ENCODE data around the gene RELL1. TPM values are rescaled to one million over a fixed set of nuclear protein-coding genes. Genes with fewer than 3 reads are reported as not detected.

The RELL1 gene
- polyA plus RNA-seq, 1 donor from 2014 or later, result 0.47 TPM

DNA sequence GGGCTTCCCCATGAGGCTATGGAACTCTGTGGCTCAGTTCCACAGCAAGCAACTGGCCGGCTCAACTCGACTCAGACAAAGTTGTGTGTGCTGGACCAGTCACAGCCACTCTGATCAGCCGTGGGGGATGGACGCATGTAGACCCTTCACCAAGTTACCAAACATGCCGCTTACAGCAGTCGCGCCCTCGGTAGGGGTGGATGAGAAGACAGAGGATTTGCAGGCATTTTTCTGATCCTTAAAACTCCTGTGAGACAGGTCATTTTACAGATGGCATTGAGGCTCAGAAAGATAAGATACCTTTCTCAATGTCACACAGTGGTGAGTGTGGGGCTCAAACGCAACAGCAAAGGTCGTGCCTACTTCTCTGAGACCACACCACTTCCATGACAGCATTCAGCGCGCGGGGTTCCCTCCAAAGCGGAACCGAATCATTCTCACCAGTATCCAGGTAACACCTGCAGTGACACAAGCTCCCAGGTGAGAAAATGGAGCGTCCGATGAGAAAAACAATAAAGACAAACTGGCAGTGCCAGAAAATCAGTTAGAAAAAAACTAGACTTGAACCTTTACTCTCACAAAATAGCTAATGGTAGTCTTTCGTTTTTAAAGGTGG, 83.6 kb downstream of the RELL1 start:
- no peaks in the 10 kb centered on the region for H3K9me3 ChIP-seq (ENCODE audit: low read length)
- no peak overlapping the region for H3K27ac ChIP-seq (ENCODE audit: low read length)
- no peaks in the 10 kb centered on the region for H3K9me2 ChIP-seq (ENCODE audit: insufficient read depth, low read length)
- H3K79me2 ChIP-seq (replicated peaks; ENCODE audit: insufficient read depth, low read length), result no peaks in the 10 kb centered on the region
- no peaks in the 10 kb centered on the region for H3K27me3 ChIP-seq (ENCODE audit: insufficient read depth, low read depth, low read length)
- no peaks in the 10 kb centered on the region for H3K36me3 ChIP-seq (ENCODE audit: insufficient read depth, low read length)
- no peak for TF ChIP-seq RAD21 (conservative IDR thresholded peaks at IDR 0.05)
- no peak for TF ChIP-seq TAF1 (IDR thresholded peaks at IDR 0.05; ENCODE audit: low read depth)
- no peak for TF ChIP-seq POLR2AphosphoS5 (IDR thresholded peaks at IDR 0.05)
- no peak for TF ChIP-seq SMC3 (conservative IDR thresholded peaks at IDR 0.05; ENCODE audit: poor library complexity)
- TF ChIP-seq EP300 (conservative IDR thresholded peaks at IDR 0.05; ENCODE audit: poor library complexity, severe bottlenecking), result no peak
- TF ChIP-seq, protein P1, sequence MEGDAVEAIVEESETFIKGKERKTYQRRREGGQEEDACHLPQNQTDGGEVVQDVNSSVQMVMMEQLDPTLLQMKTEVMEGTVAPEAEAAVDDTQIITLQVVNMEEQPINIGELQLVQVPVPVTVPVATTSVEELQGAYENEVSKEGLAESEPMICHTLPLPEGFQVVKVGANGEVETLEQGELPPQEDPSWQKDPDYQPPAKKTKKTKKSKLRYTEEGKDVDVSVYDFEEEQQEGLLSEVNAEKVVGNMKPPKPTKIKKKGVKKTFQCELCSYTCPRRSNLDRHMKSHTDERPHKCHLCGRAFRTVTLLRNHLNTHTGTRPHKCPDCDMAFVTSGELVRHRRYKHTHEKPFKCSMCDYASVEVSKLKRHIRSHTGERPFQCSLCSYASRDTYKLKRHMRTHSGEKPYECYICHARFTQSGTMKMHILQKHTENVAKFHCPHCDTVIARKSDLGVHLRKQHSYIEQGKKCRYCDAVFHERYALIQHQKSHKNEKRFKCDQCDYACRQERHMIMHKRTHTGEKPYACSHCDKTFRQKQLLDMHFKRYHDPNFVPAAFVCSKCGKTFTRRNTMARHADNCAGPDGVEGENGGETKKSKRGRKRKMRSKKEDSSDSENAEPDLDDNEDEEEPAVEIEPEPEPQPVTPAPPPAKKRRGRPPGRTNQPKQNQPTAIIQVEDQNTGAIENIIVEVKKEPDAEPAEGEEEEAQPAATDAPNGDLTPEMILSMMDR (IDR thresholded peaks at IDR 0.05; ENCODE audit: poor library complexity, severe bottlenecking), result no peak
- no peak for TF ChIP-seq EZH2 (IDR thresholded peaks at IDR 0.05; ENCODE audit: borderline replicate concordance, insufficient read depth, low read length, poor library complexity, severe bottlenecking)
- no peak overlapping the region for H2AFZ ChIP-seq (ENCODE audit: low read depth, low read length)
- H3K4me3 ChIP-seq (ENCODE audit: low read length), result no peak overlapping the region
- H3F3A ChIP-seq (ENCODE audit: insufficient read depth, low read length, poor library complexity, severe bottlenecking), result no peaks in the 10 kb centered on the region
- no peak overlapping the region for H3K9ac ChIP-seq (ENCODE audit: low read length)
- H3K4me2 ChIP-seq (ENCODE audit: low read length), result no peak overlapping the region
- no peaks in the 10 kb centered on the region for H4K20me1 ChIP-seq (ENCODE audit: insufficient read depth)

DNA sequence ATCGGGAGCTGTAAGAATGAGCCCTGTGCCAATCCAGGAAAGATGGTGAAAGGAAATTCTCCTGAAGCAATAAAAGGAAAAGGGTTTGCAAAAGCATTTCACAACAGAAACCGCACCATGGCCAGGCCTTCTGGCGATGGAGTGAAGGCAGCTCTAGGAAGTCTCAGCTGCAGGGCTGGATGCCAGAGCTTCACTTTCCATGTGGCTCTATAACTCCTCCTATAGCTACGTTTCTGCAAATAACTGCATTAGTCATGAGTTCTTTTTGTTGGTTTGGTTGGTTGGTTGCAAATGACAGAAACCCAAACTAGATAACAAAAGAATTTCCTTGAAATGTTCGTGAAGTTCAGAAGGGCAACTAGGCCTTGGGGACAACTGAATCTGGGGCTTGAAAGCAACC, 84.6 kb downstream of the RELL1 start:
- no peaks in the 10 kb centered on the region for H3K79me2 ChIP-seq (replicated peaks; ENCODE audit: insufficient read depth, low read length)

More for the DNA sequence above, 84.6 kb downstream of the RELL1 start:
- Histone ChIP-seq H3K9me3 (ENCODE audit: low read length) (no peaks in the 10 kb centered on the region), H3F3A (ENCODE audit: insufficient read depth, low read length, poor library complexity, severe bottlenecking) (no peaks in the 10 kb centered on the region), H4K20me1 (ENCODE audit: insufficient read depth) (no peaks in the 10 kb centered on the region), H3K36me3 (ENCODE audit: insufficient read depth, low read length) (no peaks in the 10 kb centered on the region), H2AFZ (ENCODE audit: low read depth, low read length) (no peak overlapping the region), H3K27me3 (ENCODE audit: insufficient read depth, low read depth, low read length) (no peaks in the 10 kb centered on the region), H3K27ac (ENCODE audit: low read length) (no peak overlapping the region), H3K9ac (ENCODE audit: low read length) (no peak overlapping the region), H3K9me2 (ENCODE audit: insufficient read depth, low read length) (no peaks in the 10 kb centered on the region), H3K4me3 (ENCODE audit: low read length) (no peak overlapping the region), H3K4me2 (ENCODE audit: low read length) (no peak overlapping the region)
- no peak for TF ChIP-seq TAF1 (IDR thresholded peaks at IDR 0.05; ENCODE audit: low read depth)
- TF ChIP-seq MXI1 (conservative IDR thresholded peaks at IDR 0.05; ENCODE audit: poor library complexity, severe bottlenecking), result no peak
- TF ChIP-seq, protein P2, sequence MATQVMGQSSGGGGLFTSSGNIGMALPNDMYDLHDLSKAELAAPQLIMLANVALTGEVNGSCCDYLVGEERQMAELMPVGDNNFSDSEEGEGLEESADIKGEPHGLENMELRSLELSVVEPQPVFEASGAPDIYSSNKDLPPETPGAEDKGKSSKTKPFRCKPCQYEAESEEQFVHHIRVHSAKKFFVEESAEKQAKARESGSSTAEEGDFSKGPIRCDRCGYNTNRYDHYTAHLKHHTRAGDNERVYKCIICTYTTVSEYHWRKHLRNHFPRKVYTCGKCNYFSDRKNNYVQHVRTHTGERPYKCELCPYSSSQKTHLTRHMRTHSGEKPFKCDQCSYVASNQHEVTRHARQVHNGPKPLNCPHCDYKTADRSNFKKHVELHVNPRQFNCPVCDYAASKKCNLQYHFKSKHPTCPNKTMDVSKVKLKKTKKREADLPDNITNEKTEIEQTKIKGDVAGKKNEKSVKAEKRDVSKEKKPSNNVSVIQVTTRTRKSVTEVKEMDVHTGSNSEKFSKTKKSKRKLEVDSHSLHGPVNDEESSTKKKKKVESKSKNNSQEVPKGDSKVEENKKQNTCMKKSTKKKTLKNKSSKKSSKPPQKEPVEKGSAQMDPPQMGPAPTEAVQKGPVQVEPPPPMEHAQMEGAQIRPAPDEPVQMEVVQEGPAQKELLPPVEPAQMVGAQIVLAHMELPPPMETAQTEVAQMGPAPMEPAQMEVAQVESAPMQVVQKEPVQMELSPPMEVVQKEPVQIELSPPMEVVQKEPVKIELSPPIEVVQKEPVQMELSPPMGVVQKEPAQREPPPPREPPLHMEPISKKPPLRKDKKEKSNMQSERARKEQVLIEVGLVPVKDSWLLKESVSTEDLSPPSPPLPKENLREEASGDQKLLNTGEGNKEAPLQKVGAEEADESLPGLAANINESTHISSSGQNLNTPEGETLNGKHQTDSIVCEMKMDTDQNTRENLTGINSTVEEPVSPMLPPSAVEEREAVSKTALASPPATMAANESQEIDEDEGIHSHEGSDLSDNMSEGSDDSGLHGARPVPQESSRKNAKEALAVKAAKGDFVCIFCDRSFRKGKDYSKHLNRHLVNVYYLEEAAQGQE (IDR thresholded peaks at IDR 0.05; ENCODE audit: borderline replicate concordance), result no peak
- TF ChIP-seq POLR2AphosphoS5 (IDR thresholded peaks at IDR 0.05), result no peak
- TF ChIP-seq EP300 (conservative IDR thresholded peaks at IDR 0.05; ENCODE audit: poor library complexity, severe bottlenecking), result no peak

Data from neural cell (in vitro differentiated cells).